Trophoblast cell (in vitro differentiated cells and primary cell): ENCODE data around the gene SEL1L2.

Source experiments
- DNase-seq, 2 donors: peaks; one replicate each; pipeline ENCODE4 v3.0.0-alpha.2; 2016
- H2AFZ ChIP-seq: 2 replicates; pipeline ENCODE4 v1.6.1; 2013; ENCODE audit warnings: low read length, moderate library complexity, mild to moderate bottlenecking; ENCODE audit not compliant: insufficient read depth, poor library complexity
- H2AK5ac ChIP-seq: 2 replicates; pipeline ENCODE4 v1.6.1; 2013; ENCODE audit warnings: mild to moderate bottlenecking, low read length
- H2BK120ac ChIP-seq: 2 replicates; pipeline ENCODE4 v1.6.1; 2013; ENCODE audit warnings: low read length, mild to moderate bottlenecking, moderate library complexity; ENCODE audit not compliant: insufficient read depth, poor library complexity
- H2BK12ac ChIP-seq: 2 replicates; pipeline ENCODE4 v1.6.1; 2013; ENCODE audit warnings: mild to moderate bottlenecking, low read length, moderate library complexity
- H2BK5ac ChIP-seq: 2 replicates; pipeline ENCODE4 v1.6.1; 2013; ENCODE audit warnings: low read length, low read depth, moderate library complexity, mild to moderate bottlenecking; ENCODE audit not compliant: poor library complexity
- H3K14ac ChIP-seq: 2 replicates; pipeline ENCODE4 v1.6.1; 2013; ENCODE audit warnings: mild to moderate bottlenecking, low read length
- H3K18ac ChIP-seq: 2 replicates; pipeline ENCODE4 v1.6.1; 2013; ENCODE audit warnings: mild to moderate bottlenecking, low read length
- H3K23ac ChIP-seq: 2 replicates; pipeline ENCODE4 v1.6.1; 2013; ENCODE audit warnings: low read length
- H3K27ac ChIP-seq: 2 replicates; pipeline ENCODE4 v1.5.1; 2013; ENCODE audit warnings: low read depth, mild to moderate bottlenecking, inconsistent platforms, low read length, moderate library complexity
- H3K27me3 ChIP-seq: 2 replicates; pipeline ENCODE4 v1.6.1; 2013; ENCODE audit warnings: inconsistent platforms, mild to moderate bottlenecking, low read length, moderate library complexity; ENCODE audit not compliant: insufficient read depth
- H3K36me3 ChIP-seq, 2 experiments: 1 replicate in 1 of 2; 2 replicates in 1 of 2; pipeline ENCODE4 v1.6.1; 2013; ENCODE audit warnings: low read length in 2 of 2, mild to moderate bottlenecking in 2 of 2, moderate library complexity in 1 of 2; ENCODE audit not compliant: insufficient read depth in 2 of 2, control insufficient read depth in 1 of 2
- H3K4ac ChIP-seq: 2 replicates; pipeline ENCODE4 v1.6.1; 2013; ENCODE audit warnings: low read depth, mild to moderate bottlenecking, low read length, moderate library complexity
- H3K4me1 ChIP-seq, 2 experiments: 1 replicate in 1 of 2; 2 replicates in 1 of 2; pipeline ENCODE4 v1.6.1; 2013; ENCODE audit warnings: low read length in 2 of 2, mild to moderate bottlenecking in 2 of 2, moderate library complexity in 1 of 2; ENCODE audit not compliant: insufficient read depth in 2 of 2, control insufficient read depth in 1 of 2
- H3K4me2 ChIP-seq: 2 replicates; pipeline ENCODE4 v1.6.1; 2013; ENCODE audit warnings: inconsistent platforms, mild to moderate bottlenecking, low read length, moderate library complexity
- H3K4me3 ChIP-seq: 2 replicates; pipeline ENCODE4 v1.5.1; 2013; ENCODE audit warnings: mild to moderate bottlenecking, low read depth, low read length, inconsistent platforms
- H3K79me1 ChIP-seq: one replicate; pipeline ENCODE4 v1.6.1; 2013; ENCODE audit warnings: low read length
- H3K79me2 ChIP-seq: 2 replicates; pipeline ENCODE4 v1.6.1; 2013; ENCODE audit warnings: low read length, mild to moderate bottlenecking; ENCODE audit not compliant: control insufficient read depth, insufficient read depth, poor library complexity
- H3K9ac ChIP-seq: 2 replicates; pipeline ENCODE4 v1.6.1; 2013; ENCODE audit warnings: mild to moderate bottlenecking, low read length
- H3K9me3 ChIP-seq: 2 replicates; pipeline ENCODE4 v1.6.1; 2013; ENCODE audit warnings: low read depth, mild to moderate bottlenecking, control low read depth, inconsistent platforms, low read length; ENCODE audit not compliant: insufficient read depth
- H4K12ac ChIP-seq: 2 replicates; pipeline ENCODE4 v1.6.1; 2013; ENCODE audit warnings: low read depth, mild to moderate bottlenecking, low read length, moderate library complexity
- H4K8ac ChIP-seq: 2 replicates; pipeline ENCODE4 v1.6.1; 2013; ENCODE audit warnings: low read depth, mild to moderate bottlenecking, low read length, moderate library complexity
- H4K91ac ChIP-seq: one replicate; pipeline ENCODE4 v1.6.1; 2013; ENCODE audit warnings: low read depth, mild to moderate bottlenecking, low read length, moderate library complexity
- WGBS: extraction: QIAGEN DNeasy Blood & Tissue Kit; methylation state at CpG from one replicate; pipeline ENCODE4 v1.1.7; 2013; ENCODE audit warnings: missing lambda C conversion rate; ENCODE audit not compliant: insufficient read length, insufficient coverage; ENCODE audit errors: extremely low coverage; 5-methylcytosine and 5-hydroxymethylcytosine counted together

The SEL1L2 gene

DNA sequence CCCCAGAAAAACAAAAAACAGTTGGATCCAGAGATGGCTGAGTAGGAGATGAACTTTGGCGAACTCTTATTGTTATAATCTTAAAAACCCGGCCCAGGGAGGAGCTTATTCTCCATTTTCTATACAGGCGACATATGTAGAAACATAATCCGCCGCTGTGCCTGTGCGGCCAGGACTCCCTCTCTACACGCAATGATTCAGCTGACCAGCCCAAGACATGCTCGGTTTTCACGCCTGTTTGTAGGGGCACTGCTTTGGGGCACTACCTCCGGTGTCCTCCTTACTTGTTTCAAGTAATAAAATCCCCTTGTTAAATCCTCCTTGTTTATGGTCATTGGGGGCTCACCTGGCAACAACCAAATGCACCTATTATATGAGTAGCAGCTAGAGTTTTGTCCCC is 89.9 kb downstream of the SEL1L2 start:
- Histone ChIP-seq H3K79me1 (no peaks in the 10 kb centered on the region), H2AFZ (no peak overlapping the region), H3K23ac (no peak overlapping the region), H3K9ac (no peak overlapping the region), H2BK120ac (no peak overlapping the region), H2AK5ac (no peak overlapping the region), H3K36me3 (no peaks in the 10 kb centered on the region), H3K14ac (no peak overlapping the region), H3K27ac (no peak overlapping the region), H3K4me1 (no peaks in the 10 kb centered on the region), H3K27me3 (no peaks in the 10 kb centered on the region), H4K91ac (no peak overlapping the region), H2BK12ac (no peak overlapping the region), H3K18ac (no peak overlapping the region), H3K9me3 (no peaks in the 10 kb centered on the region), H2BK5ac (no peak overlapping the region), H3K4me2 (no peak overlapping the region), H4K8ac (no peak overlapping the region), H4K12ac (no peak overlapping the region), H3K4ac (no peak overlapping the region), H3K79me2 (no peaks in the 10 kb centered on the region), H3K4me3 (no peak overlapping the region)
- no CpG with 5 or more reads among the region's 10 CpGs for WGBS
- peak in 1 of 2 donors; percentile 33 for DNase-seq

DNA sequence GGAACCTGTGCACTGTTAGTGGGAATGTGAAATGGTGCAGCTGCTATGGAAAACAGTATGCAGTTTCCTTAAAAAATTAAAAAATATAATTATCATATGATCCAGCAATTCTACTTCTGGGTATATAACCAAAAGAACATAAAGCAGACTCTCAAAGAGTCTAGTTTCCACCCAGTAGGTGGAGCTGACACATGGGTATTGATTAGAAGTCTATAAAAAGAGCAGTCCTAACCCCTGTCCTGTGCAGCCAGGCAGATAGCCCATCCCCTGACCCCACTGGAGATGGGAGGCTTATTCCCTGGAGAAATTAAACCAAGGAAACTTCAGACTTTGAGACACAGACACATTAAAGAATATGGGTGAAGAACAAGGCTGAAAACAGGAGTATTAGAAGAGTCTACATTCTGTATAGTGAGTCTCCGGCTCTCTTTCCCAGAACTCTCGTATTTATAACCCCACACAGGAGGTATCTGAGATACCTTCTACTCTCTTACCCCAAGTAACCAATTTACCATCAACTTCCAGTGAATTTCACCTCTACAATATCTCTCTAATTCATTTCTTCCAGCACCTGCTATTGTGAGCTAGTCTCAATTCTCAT is 92.3 kb downstream of the SEL1L2 start:
- Histone ChIP-seq H2BK12ac (no peak overlapping the region), H3K9ac (no peak overlapping the region), H2AK5ac (no peak overlapping the region), H3K14ac (no peak overlapping the region), H3K4me1 (no peaks in the 10 kb centered on the region), H3K79me1 (no peaks in the 10 kb centered on the region), H3K23ac (no peak overlapping the region), H3K18ac (no peak overlapping the region), H3K79me2 (no peaks in the 10 kb centered on the region), H3K4me3 (no peak overlapping the region), H3K4ac (no peak overlapping the region), H3K4me2 (no peak overlapping the region), H2AFZ (no peak overlapping the region), H4K8ac (no peak overlapping the region), H4K12ac (no peak overlapping the region), H4K91ac (no peak overlapping the region), H3K36me3 (no peaks in the 10 kb centered on the region), H3K27me3 (no peaks in the 10 kb centered on the region), H2BK5ac (no peak overlapping the region), H3K27ac (no peak overlapping the region), H2BK120ac (no peak overlapping the region), H3K9me3 (no peaks in the 10 kb centered on the region)
- no CpG with 5 or more reads among the region's 2 CpGs for WGBS
- no peak for DNase-seq

DNA sequence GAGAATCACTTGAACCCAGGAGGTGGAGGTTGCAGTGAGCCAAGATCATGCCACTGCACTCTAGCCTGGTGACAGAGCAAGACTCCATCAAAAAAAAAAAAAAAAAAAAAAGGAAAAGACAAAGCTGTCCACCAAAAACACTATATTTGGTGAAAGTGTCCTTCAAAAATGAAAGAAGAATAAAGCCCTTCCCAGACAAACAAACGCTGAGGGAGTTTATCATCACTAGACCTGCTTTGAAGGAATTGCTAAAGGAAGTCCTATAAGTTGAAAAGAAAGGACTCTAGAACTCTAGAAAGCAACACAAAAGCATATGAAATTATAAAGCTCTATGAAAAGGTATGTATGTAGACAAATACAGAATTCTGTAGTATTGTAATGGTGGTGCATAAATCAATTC is 98.8 kb downstream of the SEL1L2 start:
- no peak overlapping the region for H2BK5ac ChIP-seq
- H3K4ac ChIP-seq = no peak overlapping the region
- no peak overlapping the region for H2BK120ac ChIP-seq
- H2AK5ac ChIP-seq = no peak overlapping the region
- no peak overlapping the region for H3K4me3 ChIP-seq
- H3K79me2 ChIP-seq = no peaks in the 10 kb centered on the region
- no peak overlapping the region for H3K9ac ChIP-seq
- H3K18ac ChIP-seq = no peak overlapping the region
- no peak for DNase-seq
- H4K12ac ChIP-seq = no peak overlapping the region
- no CpG with 5 or more reads among the region's 1 CpG for WGBS
- no peak overlapping the region for H3K14ac ChIP-seq
- no peaks in the 10 kb centered on the region for H3K4me1 ChIP-seq
- no peak overlapping the region for H2AFZ ChIP-seq
- H3K27ac ChIP-seq = no peak overlapping the region
- no peaks in the 10 kb centered on the region for H3K9me3 ChIP-seq
- H3K79me1 ChIP-seq = no peaks in the 10 kb centered on the region
- no peak overlapping the region for H4K8ac ChIP-seq
- H3K4me2 ChIP-seq = no peak overlapping the region
- H2BK12ac ChIP-seq = no peak overlapping the region
- H3K23ac ChIP-seq = no peak overlapping the region
- no peak overlapping the region for H4K91ac ChIP-seq
- H3K27me3 ChIP-seq = no peaks in the 10 kb centered on the region
- H3K36me3 ChIP-seq = no peaks in the 10 kb centered on the region

DNA sequence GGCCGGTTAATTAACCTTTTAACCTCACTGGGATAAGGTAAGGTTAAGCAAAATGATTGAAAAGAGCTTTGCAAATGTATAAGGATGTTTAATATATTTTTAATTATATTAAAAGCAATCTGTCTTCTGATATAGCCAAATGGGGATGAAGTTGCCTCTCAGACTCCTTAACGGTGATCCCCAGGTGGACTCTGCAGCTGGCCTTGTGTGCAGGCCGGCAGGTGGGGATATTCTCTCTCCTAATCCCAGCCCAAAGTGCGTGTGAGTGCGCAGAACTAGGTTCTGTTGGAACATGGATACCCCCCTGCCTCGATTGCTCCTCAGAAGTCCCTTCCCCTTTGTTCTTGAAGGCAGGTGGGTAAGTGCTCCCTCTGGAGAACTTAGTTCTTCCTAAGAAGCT is 105.6 kb downstream of the SEL1L2 start:
- no peaks in the 10 kb centered on the region for H3K79me2 ChIP-seq
- H2AK5ac ChIP-seq = no peak overlapping the region
- H3K4me1 ChIP-seq = no peaks in the 10 kb centered on the region
- no peaks in the 10 kb centered on the region for H3K79me1 ChIP-seq
- no peak overlapping the region for H3K18ac ChIP-seq
- no peak overlapping the region for H2BK12ac ChIP-seq
- H4K91ac ChIP-seq = no peak overlapping the region
- no peak overlapping the region for H2AFZ ChIP-seq
- H2BK120ac ChIP-seq = no peak overlapping the region
- no peak overlapping the region for H4K8ac ChIP-seq
- no peak for DNase-seq
- H3K9me3 ChIP-seq = no peaks in the 10 kb centered on the region
- H3K4me3 ChIP-seq = no peak overlapping the region
- H3K23ac ChIP-seq = no peak overlapping the region
- no peaks in the 10 kb centered on the region for H3K27me3 ChIP-seq
- H3K4ac ChIP-seq = no peak overlapping the region
- H4K12ac ChIP-seq = no peak overlapping the region
- no peak overlapping the region for H2BK5ac ChIP-seq
- no peak overlapping the region for H3K14ac ChIP-seq
- H3K4me2 ChIP-seq = no peak overlapping the region
- H3K9ac ChIP-seq = peak overlapping the region; percentile 34
- H3K27ac ChIP-seq = no peak overlapping the region
- no peaks in the 10 kb centered on the region for H3K36me3 ChIP-seq
- no CpG with 5 or more reads among the region's 6 CpGs for WGBS
